TTC549 (cell line): ENCODE results near the gene KCNIP1.

ENCODE experiments used
- FAIRE-seq: peaks from 2 replicates; lab custom pipeline; 2012; peaks lifted over from hg19 to GRCh38; lab: Jason Lieb, UNC

Gene KCNIP1

DNA sequence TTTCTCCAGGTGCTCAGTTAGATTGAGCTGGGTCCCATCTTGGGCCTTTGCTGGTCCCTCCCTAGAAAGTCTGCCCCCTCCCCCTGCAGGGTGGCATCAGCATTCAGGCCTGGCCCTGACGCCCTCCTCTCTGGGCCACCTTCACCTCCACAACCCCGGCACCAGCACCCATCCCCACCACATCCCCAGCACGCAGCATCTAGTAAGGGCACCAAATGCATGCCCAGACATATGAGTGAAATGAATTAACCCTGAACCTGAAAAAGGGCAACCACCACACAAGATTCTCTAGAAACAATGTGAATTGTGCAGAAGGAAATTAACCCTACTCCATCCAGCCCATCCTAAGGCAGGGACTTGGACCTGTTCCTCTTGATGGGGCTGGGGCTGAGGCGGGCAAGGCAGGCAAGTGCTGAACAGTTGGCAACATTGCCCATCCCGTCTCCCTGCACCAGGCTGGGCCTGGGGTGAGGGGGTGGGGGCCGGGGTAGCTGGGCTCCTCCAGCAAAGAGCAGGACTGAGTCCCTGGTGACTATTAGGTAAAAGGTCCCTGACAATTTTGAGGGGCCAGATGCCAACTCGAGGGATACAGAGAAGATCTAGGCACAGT lies 125.9 kb downstream of the KCNIP1 start:
- FAIRE-seq: no peak

GRCh38 chr5:170630226-170630625 lies 126.4 kb downstream of the KCNIP1 start:
- no peak for FAIRE-seq

DNA sequence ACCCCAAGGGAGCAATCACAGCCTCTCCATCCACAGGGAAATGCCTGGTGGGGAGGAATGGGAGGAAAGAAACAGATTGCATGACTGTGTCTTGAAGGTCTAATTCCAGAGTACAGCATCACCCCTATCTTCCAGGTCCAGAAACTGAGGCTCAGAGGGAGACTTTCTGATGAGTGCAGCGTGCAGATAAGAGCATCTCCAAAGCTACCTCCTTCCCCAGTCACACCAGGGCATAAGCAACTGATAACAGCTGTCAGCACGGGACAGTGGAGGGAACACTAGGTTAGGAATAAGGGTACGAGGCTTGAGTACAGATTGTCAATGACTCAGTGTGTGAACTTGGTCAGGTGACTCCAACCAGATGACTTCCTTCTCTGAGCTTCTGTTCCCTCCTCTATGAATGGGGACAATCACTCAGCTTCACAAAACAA lies 126.9 kb downstream of the KCNIP1 start:
- FAIRE-seq: no peak

DNA sequence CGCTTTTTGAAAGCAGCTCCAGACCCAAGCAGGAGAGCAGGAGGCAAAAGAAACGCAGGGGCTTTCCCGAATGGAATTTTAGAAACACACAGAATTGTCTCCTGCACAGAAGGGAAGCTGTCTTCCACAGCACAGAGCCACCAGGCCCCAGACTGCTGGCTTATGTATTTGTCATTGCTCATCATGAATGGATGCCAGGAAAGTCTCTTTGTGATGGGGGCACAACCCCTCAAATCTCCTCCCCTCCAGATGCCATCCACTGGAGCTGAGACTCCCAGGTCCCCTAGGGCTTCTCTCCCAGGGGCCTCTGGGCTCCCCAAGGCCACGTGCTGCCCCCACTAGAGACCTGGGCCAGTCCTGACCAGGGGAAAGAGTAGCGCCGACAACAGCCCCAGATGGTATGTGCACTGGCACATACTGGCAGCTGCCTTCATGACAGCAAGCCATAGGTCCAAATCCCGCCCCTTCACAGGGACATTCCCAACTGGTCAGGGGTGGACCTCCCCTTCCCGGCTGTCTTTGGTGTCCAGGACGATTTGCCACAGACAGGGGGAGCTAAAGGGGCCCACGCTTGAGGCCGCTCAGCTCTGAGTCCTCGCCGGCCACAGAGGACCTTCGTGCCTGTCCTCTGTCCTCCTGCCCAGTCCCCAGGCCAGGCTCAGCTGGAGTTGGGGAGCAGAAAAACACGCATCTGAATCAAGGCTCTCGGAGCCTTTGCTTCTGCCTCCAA lies 127.8 kb downstream of the KCNIP1 start:
- FAIRE-seq: no peak

DNA sequence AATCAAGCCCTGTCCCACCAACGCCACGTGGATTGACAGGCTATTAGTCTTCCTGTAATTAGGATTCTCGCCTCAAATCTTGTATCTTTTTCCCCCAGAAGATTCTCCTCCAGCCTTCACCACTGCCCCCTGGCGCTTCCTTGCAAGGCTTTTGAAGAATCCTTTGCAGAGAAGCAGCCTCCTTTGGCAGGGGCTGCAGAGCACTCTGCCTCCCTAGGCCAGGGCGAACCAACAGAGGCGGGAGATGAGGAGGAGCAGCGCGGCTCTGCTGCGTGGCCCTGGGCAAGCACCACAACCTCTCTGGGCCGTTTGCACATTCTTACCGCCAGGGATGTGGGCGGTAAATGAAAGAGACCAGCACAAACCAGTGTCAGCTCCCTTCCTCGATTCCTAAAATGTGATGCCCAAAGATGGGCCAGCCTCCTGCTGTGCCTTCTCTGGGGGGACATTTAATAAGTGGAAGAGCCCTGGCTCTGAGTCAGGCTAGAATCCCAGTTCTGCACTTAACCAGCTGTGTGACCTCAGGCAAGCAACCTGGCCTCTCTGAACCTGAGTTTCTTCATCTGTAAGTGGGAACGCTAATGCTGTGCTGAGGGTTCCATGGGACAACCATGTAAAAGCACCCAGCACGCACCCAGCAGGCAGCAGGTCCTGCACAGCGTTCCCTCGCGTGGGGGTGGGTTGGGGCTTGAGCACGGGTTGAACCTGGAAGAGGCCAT lies 128.6 kb downstream of the KCNIP1 start:
- no peak for FAIRE-seq

- no peak for FAIRE-seq
Observed at GRCh38 chr5:170632985-170633234, 129.1 kb downstream of the KCNIP1 start.

DNA sequence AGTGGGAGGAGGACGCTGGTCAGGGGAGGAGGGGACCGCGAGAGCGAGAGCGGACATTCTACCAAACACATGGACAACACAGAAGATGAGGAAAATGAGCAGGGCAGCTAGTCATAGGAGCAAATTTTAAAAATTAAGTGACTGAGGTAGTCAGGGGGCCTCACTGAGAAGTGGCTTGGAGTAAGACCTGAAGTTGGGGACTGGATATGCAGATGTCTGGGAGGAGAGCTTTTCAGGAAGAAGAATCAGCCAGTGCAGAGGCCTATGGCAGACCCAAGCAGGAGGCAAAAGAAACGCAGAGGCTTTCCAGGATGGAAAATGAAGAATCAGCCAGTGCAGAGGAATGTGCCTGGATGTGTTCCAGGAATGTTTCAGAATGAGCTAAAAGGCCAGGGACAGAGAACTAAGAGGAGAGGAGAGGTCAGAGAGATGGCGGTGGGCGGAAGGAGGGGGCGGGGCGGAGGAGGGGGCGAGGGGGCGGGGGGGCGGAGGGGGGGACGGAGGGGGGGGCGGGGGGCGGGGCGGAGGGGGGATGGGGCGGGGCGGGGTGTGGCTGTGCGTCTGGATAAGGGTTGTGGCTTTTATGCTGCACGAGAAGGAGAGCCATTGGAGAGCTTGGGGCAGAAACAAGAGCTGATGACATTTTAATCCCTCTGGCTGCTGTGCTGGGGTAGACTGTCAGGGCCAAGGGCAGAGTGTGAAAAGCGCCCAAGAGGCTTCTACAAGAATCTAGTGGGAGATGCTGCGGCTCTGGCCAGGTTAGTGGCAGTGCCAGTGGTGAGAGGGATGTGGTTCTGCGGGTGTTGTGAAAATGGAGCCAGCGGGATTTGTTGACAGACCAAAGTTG lies 129.6 kb downstream of the KCNIP1 start:
- FAIRE-seq: no peak

DNA sequence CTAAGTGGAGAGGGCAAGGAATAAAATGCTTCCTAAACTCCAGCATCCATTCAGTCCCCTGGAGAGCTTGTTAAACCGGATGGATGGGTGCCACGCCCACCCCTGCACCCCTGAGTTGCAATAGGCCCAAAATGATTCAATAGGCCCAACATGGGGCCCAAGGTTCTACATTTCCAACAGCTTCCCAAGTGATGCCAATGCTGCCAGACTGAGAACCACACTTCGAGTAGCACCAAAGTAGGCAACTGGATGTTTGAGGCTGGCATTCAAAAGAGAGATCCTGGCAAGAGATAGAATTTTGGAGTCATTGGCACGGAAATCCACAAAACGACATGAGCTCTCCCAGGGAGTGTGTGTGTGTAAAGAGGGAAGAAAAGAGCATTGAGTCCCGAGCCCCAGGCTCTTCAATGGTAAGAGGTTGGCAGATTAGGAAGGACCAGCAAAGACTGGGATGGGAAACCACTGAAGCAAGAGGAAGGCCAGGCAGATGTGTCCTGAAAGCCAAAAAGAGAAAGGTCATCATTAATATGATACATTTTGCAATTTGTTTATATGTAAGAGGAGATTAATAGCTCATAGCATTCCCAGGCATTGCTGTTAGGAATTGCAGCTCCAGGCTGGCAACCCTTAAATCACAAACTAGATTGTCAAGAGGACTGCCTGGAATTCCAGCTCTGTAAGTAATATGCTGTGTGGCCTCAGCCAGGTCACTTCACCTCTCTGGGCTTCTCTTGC lies 130.6 kb downstream of the KCNIP1 start:
- FAIRE-seq: no peak

DNA sequence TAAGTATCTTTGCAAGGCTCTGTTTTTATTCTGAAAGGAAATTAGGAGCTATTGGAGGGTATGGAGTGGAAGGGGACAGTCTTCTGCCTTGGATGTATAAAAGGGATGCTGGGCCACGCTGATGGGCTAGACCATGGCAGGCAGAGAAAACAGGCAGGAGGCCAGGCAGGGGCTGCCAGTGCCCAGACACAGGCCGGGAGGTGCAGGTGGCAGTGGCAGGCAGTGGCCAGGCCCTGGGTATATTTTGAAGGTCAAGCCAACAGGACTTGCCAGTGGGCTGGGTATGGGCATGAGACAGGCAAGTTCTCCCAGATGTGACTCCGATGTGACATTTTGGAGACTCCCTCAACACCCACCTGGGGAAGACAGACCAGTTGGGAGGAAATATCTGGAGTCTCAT lies 131.9 kb downstream of the KCNIP1 start:
- FAIRE-seq: no peak

DNA sequence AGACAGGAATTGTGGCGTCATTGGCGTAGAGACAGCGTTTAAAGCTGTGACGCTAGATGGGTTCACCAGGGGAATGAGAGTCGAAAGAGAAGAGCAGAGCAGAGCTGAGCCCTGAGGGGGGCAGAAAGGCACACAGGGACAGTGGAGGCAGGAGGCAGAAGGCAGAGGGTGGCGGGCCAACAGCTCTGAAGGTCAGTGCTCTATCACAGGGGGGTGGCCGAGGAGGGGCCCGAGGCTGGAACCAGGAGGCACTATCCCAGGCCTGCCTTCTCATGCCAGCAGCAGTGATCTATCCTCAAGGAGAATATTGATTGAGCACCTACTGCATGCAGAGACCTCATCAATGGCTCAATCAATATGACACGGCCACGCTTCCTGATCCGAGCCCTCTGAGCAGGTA lies 132.4 kb downstream of the KCNIP1 start:
- FAIRE-seq: no peak

DNA sequence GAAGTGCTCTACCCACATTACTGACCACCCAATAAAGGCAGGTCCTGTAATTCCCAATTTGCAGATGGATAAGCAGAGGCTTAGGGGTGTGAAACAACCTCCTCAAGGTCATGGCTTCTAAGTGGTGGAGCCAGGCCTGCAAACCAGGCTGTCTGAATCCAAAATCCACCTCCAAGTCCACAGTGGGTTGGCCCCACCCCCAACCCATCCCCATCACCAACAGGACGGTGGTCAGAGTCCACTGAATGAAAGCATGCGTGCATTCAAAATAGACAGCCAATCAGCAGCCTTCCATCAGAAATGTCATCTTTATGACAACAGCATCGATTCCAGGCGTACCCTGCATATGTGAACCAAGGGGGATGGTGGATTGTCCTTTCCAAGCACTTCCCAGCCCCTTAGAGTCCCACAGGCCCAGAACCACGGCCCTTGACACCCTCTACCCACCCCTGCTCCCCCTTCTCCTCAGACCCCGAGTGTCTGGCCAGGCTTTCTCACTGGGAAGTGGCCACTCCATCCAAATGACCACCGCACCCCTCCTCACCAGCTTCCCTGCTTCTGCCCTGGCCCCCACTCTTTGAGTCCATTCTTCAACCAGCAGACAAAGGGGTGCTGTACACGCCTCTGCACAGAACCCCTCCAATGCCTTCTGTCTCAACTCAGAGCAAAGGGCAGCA lies 133.1 kb downstream of the KCNIP1 start:
- FAIRE-seq: no peak

GRCh38 chr5:170638051-170638450 lies 134.2 kb downstream of the KCNIP1 start:
- FAIRE-seq: no peak

GRCh38 chr5:170638454-170639220 lies 134.8 kb downstream of the KCNIP1 start:
- no peak for FAIRE-seq

- FAIRE-seq: no peak
Observed at GRCh38 chr5:170639221-170639925, 135.6 kb downstream of the KCNIP1 start.

GRCh38 chr5:170640731-170641588 lies 137.1 kb downstream of the KCNIP1 start:
- FAIRE-seq: no peak

DNA sequence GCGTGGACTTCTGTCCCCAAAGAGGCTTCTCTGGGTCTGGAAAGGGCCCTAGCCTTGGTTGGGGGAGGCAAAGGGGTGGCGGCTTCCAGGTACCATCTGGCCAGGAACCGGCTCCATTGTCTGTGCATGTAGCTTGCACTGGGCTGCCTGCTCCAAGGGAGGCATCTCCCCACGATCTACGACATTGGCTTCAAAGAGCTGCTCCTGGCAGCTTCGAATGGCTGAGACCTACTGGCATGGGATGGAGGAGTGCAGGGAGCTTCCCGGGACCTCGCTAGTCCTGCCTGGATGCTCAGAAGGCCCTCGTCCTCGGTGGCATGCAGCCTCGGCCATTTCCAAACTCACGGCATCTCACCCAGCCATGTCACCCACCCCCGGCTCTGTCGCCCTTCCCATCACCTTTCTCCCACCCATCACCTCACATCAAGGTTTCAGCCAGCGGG lies 137.8 kb downstream of the KCNIP1 start:
- no peak for FAIRE-seq

- no peak for FAIRE-seq
Observed at GRCh38 chr5:170642066-170642735, 138.4 kb downstream of the KCNIP1 start.

GRCh38 chr5:170642776-170643436 lies 139.1 kb downstream of the KCNIP1 start:
- FAIRE-seq: no peak
